CD4-positive, CD25-positive, alpha-beta regulatory T cell (primary cell): Measurements from ENCODE around the gene NDUFAF5. TPM values are rescaled to one million over a fixed set of nuclear protein-coding genes. Genes with fewer than 3 reads are reported as not detected.

Experiments used
- ATAC-seq, 2 donors: fragments of 150-1000 bp; cut with Tn5 transposase; one replicate each; pipeline ENCODE4 v1.10.0; 2021; ENCODE audit warnings: low read depth in 2 of 2, moderate number of reproducible peaks in 2 of 2, moderate library complexity in 1 of 2
- DNase-seq, 3 donors: peaks; one replicate each; pipeline versions ENCODE4 v3.0.0 to v3.0.0-alpha.2; 2012 to 2022; ENCODE audit warnings: mixed read lengths in 1 of 3
- H3K27ac ChIP-seq: one replicate; pipeline ENCODE4 v1.7.0; 2013; ENCODE audit warnings: mild to moderate bottlenecking, low read length; ENCODE audit not compliant: insufficient read depth, poor library complexity, severe bottlenecking
- H3K27me3 ChIP-seq: one replicate; pipeline ENCODE4 v1.7.0; 2013; ENCODE audit warnings: low read length; ENCODE audit not compliant: control insufficient read depth, insufficient read depth
- H3K36me3 ChIP-seq: one replicate; pipeline ENCODE4 v1.7.0; 2013; ENCODE audit warnings: mild to moderate bottlenecking, low read length, moderate library complexity; ENCODE audit not compliant: control insufficient read depth, insufficient read depth
- H3K4me1 ChIP-seq: 2 replicates; pipeline ENCODE4 v1.7.0; 2013; ENCODE audit warnings: mild to moderate bottlenecking, low read length; ENCODE audit not compliant: insufficient read depth, control insufficient read depth, poor library complexity, severe bottlenecking
- H3K4me3 ChIP-seq: one replicate; pipeline ENCODE4 v1.7.0; 2013; ENCODE audit warnings: low read depth, mild to moderate bottlenecking, low read length, moderate library complexity
- H3K9me3 ChIP-seq, 2 experiments: 1 replicate in 1 of 2; 2 replicates in 1 of 2; pipeline ENCODE4 v1.7.0; 2013; ENCODE audit warnings: low read length in 2 of 2, mild to moderate bottlenecking in 1 of 2, moderate library complexity in 1 of 2; ENCODE audit not compliant: control insufficient read depth in 2 of 2
- H3K27ac Mint-ChIP-seq, 3 donors: one replicate each; pipeline ENCODE4 v1.8.0; 2020 to 2022; ENCODE audit warnings: mild to moderate bottlenecking in 3 of 3, mixed read lengths in 3 of 3, moderate library complexity in 2 of 3
- H3K27me3 Mint-ChIP-seq: one replicate; pipeline ENCODE4 v1.8.0; 2022; ENCODE audit warnings: mild to moderate bottlenecking, mixed read lengths
- H3K36me3 Mint-ChIP-seq: one replicate; pipeline ENCODE4 v1.8.0; 2020; ENCODE audit warnings: mixed read lengths
- H3K4me1 Mint-ChIP-seq, 4 donors: one replicate each; pipeline ENCODE4 v1.8.0; 2020 to 2022; ENCODE audit warnings: mixed read lengths in 4 of 4, mild to moderate bottlenecking in 1 of 4
- H3K4me3 Mint-ChIP-seq, 4 donors: one replicate each; pipeline ENCODE4 v1.8.0; 2020 to 2022; ENCODE audit warnings: mild to moderate bottlenecking in 4 of 4, mixed read lengths in 4 of 4, moderate library complexity in 3 of 4
- H3K9me3 Mint-ChIP-seq, 7 donors: one replicate each; pipeline ENCODE4 v1.8.0; 2020 to 2022; ENCODE audit warnings: mixed read lengths in 7 of 7, mild to moderate bottlenecking in 3 of 7, moderate library complexity in 2 of 7
- polyA plus RNA-seq, 4 donors: library from polyadenylated mRNA; unstranded; fragments of 300-500 nt; fragmentation: Illumina TruSeq; gene quantifications; one replicate each; pipeline ENCODE4 v1.2.3, GENCODE V29; 2021
- total RNA-seq: library from RNA; stranded (reverse); gene quantifications from one replicate; pipeline ENCODE4 v1.2.3, GENCODE V29; 2022

NDUFAF5 gene
- total and polyA plus RNA-seq, 5 donors from 2014 or later = 7.3 to 51.4 (median 12.0) TPM

- H3K9me3 Mint-ChIP-seq = peaks cover 0 to 1% (median 0%) of the 10 kb centered on the region in 7 donors
- DNase-seq (no peak), ATAC-seq (no peak)
- no peak overlapping the region for H3K4me3 ChIP-seq
- no peaks in the 10 kb centered on the region for H3K4me1 ChIP-seq
- peaks cover 9% of the 10 kb centered on the region for H3K27me3 Mint-ChIP-seq
- no peaks in the 10 kb centered on the region for H3K36me3 Mint-ChIP-seq
- H3K36me3 ChIP-seq = no peaks in the 10 kb centered on the region
- H3K9me3 ChIP-seq = no peaks in the 10 kb centered on the region
- H3K4me3 Mint-ChIP-seq = no peak overlapping the region
- H3K27ac ChIP-seq = no peak overlapping the region
- no peak overlapping the region for H3K27ac Mint-ChIP-seq
- H3K4me1 Mint-ChIP-seq = no peaks in the 10 kb centered on the region
- H3K27me3 ChIP-seq = no peaks in the 10 kb centered on the region
These were observed 40.6 kb downstream of the NDUFAF5 start for GRCh38 chr20:13825465-13825864.

DNA sequence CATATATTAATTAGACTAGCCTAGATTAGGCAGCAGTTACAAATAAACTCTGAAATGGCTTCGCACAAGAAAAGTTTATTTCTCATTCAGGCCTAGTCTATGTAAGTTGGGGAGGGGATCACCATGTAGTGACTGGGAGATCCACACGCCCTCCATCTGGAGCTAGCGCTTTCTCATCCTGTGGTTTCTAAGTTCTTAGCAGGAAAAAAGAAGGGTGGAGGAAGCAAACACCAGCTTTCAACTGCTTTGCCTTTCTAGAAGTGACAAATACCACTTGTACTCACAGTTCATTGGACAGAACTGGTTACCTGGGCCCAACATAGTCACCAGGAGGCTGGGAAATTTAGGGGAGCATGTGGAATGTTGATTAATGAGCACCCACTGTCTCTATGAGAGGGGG lies 46.6 kb downstream of the NDUFAF5 start:
- peaks cover 19% of the 10 kb centered on the region for H3K27me3 Mint-ChIP-seq
- peaks cover 0 to 4% (median 1%) of the 10 kb centered on the region in 7 donors for H3K9me3 Mint-ChIP-seq

DNA sequence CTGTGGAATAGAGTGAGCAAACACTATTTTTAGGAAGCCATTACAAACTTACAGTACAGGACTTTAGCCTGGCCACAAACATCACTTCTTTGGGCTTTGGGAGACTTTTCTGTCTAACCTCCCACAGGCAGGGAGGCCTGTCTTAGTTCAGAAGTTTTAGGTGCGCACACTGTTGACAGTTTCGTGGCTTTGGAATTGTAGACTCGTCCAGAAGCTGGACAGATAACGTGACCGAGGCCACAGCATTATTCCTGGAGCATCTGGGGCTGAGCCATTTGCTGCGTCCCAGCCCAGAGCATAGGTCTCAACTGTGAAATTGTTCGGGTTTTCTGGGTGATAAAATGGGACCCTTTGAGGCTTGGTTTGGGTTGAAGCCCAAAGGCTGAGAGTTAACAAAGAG lies 53.8 kb downstream of the NDUFAF5 start:
- peaks cover 0 to 2% (median 0%) of the 10 kb centered on the region in 7 donors for H3K9me3 Mint-ChIP-seq
- DNase-seq = no peak
- Histone ChIP-seq H3K9me3 (no peaks in the 10 kb centered on the region), H3K4me3 (no peak overlapping the region), H3K4me1 (no peaks in the 10 kb centered on the region), H3K27ac (no peak overlapping the region), H3K27me3 (peaks cover 2% of the 10 kb centered on the region), H3K36me3 (no peaks in the 10 kb centered on the region)
- no peak overlapping the region for H3K4me3 Mint-ChIP-seq
- no peaks in the 10 kb centered on the region for H3K36me3 Mint-ChIP-seq
- no peaks in the 10 kb centered on the region for H3K4me1 Mint-ChIP-seq
- peaks cover 17% of the 10 kb centered on the region for H3K27me3 Mint-ChIP-seq
- no peak overlapping the region for H3K27ac Mint-ChIP-seq
- no peak for ATAC-seq

More for the DNA sequence above, 46.6 kb downstream of the NDUFAF5 start:
- Mint-ChIP-seq H3K4me3 (no peak overlapping the region), H3K27ac (no peak overlapping the region), H3K4me1 (no peaks in the 10 kb centered on the region), H3K36me3 (no peaks in the 10 kb centered on the region)
- Histone ChIP-seq H3K9me3 (no peaks in the 10 kb centered on the region), H3K4me1 (no peaks in the 10 kb centered on the region), H3K4me3 (no peak overlapping the region), H3K27ac (no peak overlapping the region), H3K36me3 (no peaks in the 10 kb centered on the region), H3K27me3 (peaks cover 3% of the 10 kb centered on the region)
- ATAC-seq = no peak
- no peak for DNase-seq

GRCh38 chr20:13839421-13840092 lies 54.7 kb downstream of the NDUFAF5 start:
- Mint-ChIP-seq H3K27me3 (peaks cover 17% of the 10 kb centered on the region), H3K4me1 (no peaks in the 10 kb centered on the region), H3K27ac (no peak overlapping the region), H3K36me3 (no peaks in the 10 kb centered on the region), H3K9me3 (peaks cover 0 to 2% (median 0%) of the 10 kb centered on the region in 7 donors), H3K4me3 (no peak overlapping the region)
- Histone ChIP-seq H3K36me3 (no peaks in the 10 kb centered on the region), H3K4me3 (no peak overlapping the region), H3K9me3 (no peaks in the 10 kb centered on the region), H3K27ac (no peak overlapping the region), H3K4me1 (no peaks in the 10 kb centered on the region), H3K27me3 (peaks cover 2% of the 10 kb centered on the region)
- DNase-seq (no peak), ATAC-seq (no peak)

DNA sequence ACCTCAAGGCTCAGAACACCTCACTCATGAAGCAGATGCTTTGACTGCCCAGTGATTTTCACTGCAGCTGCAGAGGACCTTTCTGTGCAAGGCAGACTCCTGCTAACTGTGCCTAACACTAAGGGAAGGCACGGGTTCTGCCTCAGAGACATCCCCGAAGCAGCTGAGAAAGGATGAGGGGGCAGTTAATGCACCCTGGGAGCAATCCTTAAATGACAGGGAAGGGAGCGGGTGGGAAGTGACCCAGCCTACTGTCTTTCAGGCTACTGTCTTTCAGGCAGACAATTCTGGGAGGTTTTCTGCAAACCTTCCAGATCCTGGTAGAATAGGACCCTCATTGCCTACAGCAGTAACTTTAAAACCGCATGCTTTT lies 55.3 kb downstream of the NDUFAF5 start:
- H3K9me3 ChIP-seq = no peaks in the 10 kb centered on the region
- no peaks in the 10 kb centered on the region for H3K36me3 ChIP-seq
- peaks cover 17% of the 10 kb centered on the region for H3K27me3 Mint-ChIP-seq
- no peak overlapping the region for H3K27ac Mint-ChIP-seq
- H3K27me3 ChIP-seq = peaks cover 2% of the 10 kb centered on the region
- H3K9me3 Mint-ChIP-seq = peaks cover 0 to 2% (median 0%) of the 10 kb centered on the region in 7 donors
- H3K4me1 ChIP-seq = no peaks in the 10 kb centered on the region
- ATAC-seq = no peak
- H3K4me1 Mint-ChIP-seq = no peaks in the 10 kb centered on the region
- no peaks in the 10 kb centered on the region for H3K36me3 Mint-ChIP-seq
- no peak overlapping the region for H3K4me3 Mint-ChIP-seq
- H3K27ac ChIP-seq = no peak overlapping the region
- no peak for DNase-seq
- H3K4me3 ChIP-seq = no peak overlapping the region

DNA sequence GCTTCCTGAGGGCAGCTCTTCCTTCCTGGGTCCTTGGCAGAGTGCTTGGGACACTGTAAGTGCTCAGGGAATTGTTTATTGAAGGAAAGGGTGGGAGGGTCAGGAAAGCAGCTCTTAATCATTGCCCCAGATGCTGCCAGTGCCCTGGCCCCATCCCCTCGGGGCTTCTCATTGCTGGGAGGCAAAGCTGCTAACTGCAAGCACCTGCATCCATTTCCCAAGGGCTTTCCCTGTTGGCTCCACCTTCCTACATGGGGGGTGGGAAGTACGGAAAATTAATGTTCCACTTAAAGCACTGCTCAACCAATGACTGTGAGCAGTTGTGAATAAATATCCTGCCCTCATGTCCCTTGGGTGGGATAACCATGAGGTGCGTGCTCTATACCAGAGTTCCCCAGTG lies 56.4 kb downstream of the NDUFAF5 start:
- H3K9me3 Mint-ChIP-seq = peaks cover 0 to 2% (median 0%) of the 10 kb centered on the region in 7 donors
- H3K9me3 ChIP-seq = no peaks in the 10 kb centered on the region
- H3K27me3 ChIP-seq = peaks cover 2% of the 10 kb centered on the region
- no peaks in the 10 kb centered on the region for H3K4me1 Mint-ChIP-seq
- H3K4me3 Mint-ChIP-seq = no peak overlapping the region
- H3K27ac ChIP-seq = no peak overlapping the region
- no peaks in the 10 kb centered on the region for H3K36me3 ChIP-seq
- peaks cover 10% of the 10 kb centered on the region for H3K27me3 Mint-ChIP-seq
- no peak for ATAC-seq
- no peak overlapping the region for H3K27ac Mint-ChIP-seq
- no peaks in the 10 kb centered on the region for H3K36me3 Mint-ChIP-seq
- H3K4me3 ChIP-seq = no peak overlapping the region
- H3K4me1 ChIP-seq = no peaks in the 10 kb centered on the region
- DNase-seq = no peak

DNA sequence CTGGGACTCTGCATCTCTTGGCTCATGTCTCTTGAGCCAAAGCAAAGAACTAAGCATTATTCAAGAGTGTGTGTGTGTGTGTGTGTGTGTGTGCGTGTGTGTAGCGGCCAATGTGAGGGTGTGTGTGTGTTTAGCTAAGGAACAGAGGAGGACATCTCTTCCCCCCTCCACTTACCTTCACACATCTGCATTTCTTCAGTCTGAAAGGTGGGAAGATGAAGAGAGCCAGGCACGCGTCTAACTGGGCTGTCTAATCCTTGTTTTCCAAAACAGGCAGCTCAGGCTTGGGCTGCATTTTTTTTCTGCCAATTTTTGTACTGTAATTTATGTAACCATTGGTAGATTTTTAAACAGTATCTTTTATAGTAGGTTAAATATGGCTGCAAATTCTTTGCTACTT lies 59.5 kb downstream of the NDUFAF5 start:
- H3K36me3 ChIP-seq = no peaks in the 10 kb centered on the region
- ATAC-seq (no peak), DNase-seq (no peak)
- H3K4me1 ChIP-seq = no peaks in the 10 kb centered on the region
- Mint-ChIP-seq H3K27me3 (peaks cover 11% of the 10 kb centered on the region), H3K36me3 (no peaks in the 10 kb centered on the region), H3K4me3 (no peak overlapping the region), H3K9me3 (no peaks in the 10 kb centered on the region), H3K4me1 (no peaks in the 10 kb centered on the region), H3K27ac (no peak overlapping the region)
- H3K4me3 ChIP-seq = no peak overlapping the region
- peaks cover 2% of the 10 kb centered on the region for H3K27me3 ChIP-seq
- H3K9me3 ChIP-seq = no peaks in the 10 kb centered on the region
- H3K27ac ChIP-seq = no peak overlapping the region

DNA sequence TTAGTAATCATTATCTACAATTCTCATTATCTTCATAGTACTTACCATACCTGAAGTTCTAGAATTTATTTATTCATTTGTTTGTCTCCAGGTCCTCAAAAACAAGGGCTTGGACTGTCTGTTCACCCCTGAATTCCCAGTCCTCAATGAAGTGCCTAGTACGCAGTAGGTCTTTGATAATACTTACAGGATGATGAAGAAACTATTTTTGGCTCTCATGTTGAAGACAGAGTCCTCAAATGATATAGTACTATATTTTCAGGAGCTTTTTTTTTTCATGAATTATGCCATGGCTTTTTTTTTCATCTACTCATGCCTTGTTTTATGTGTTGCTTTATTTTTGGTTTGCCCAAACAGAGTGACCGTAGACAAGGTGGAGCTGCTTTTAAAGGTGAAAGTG lies 66.5 kb downstream of the NDUFAF5 start:
- Mint-ChIP-seq H3K4me3 (no peak overlapping the region), H3K36me3 (no peaks in the 10 kb centered on the region), H3K27ac (no peak overlapping the region), H3K27me3 (peaks cover 7% of the 10 kb centered on the region), H3K9me3 (no peaks in the 10 kb centered on the region), H3K4me1 (no peaks in the 10 kb centered on the region)
- H3K27ac ChIP-seq = no peak overlapping the region
- ATAC-seq = no peak
- no peak for DNase-seq
- H3K4me3 ChIP-seq = no peak overlapping the region
- H3K4me1 ChIP-seq = no peaks in the 10 kb centered on the region
- no peaks in the 10 kb centered on the region for H3K9me3 ChIP-seq
- H3K36me3 ChIP-seq = no peaks in the 10 kb centered on the region
- no peaks in the 10 kb centered on the region for H3K27me3 ChIP-seq
